ENCODE measurements around the gene AFF1.

- TF ChIP-seq CTCF (IDR thresholded peaks at IDR 0.05) (no peak), POLR2A (IDR thresholded peaks at IDR 0.05) (no peak)
These were observed 115.8 kb downstream of the AFF1 start for GRCh38 chr4:87050596-87050995.
